ENCODE results near the gene RAD51B. TPM values are rescaled to one million over a fixed set of nuclear protein-coding genes. Genes with fewer than 3 reads are reported as not detected.

RAD51B gene
- total RNA-seq, 1 experiment from 2014 or later: 16.7 TPM

- no peak overlapping the region for H2AFZ ChIP-seq (ENCODE audit: low read length)
- no peaks in the 10 kb centered on the region for H3K23me2 ChIP-seq (ENCODE audit: insufficient read length, low read depth, low read length, poor library complexity, severe bottlenecking)
- no peaks in the 10 kb centered on the region for H3K27me3 ChIP-seq (ENCODE audit: insufficient read depth, low read length)
- H2BK120ac ChIP-seq (ENCODE audit: low read depth, low read length, poor library complexity, severe bottlenecking): no peak overlapping the region
- no peaks in the 10 kb centered on the region for H4K20me1 ChIP-seq (ENCODE audit: control insufficient read depth, insufficient read depth, insufficient read length)
- no peak for DNase-seq
- H3K14ac ChIP-seq (ENCODE audit: insufficient read depth, low read length): 0 out of 2 replicates have a peak overlapping the region, but pooled peaks have one; percentile 25
- H3K4me1 Mint-ChIP-seq: peaks cover 58 to 66% of the 10 kb centered on the region in 2 experiments
- no peak overlapping the region for H3K9ac ChIP-seq (ENCODE audit: extremely low read depth, insufficient read length, low read length)
- H2BK12ac ChIP-seq (ENCODE audit: insufficient read length, low read depth, low read length): no peak overlapping the region
- no peak overlapping the region for H3K56ac ChIP-seq (ENCODE audit: insufficient read length, low read depth, low read length)
- no peak for TF ChIP-seq CTCF (conservative IDR thresholded peaks at IDR 0.05)
- no peak overlapping the region for H2BK20ac ChIP-seq (ENCODE audit: low read depth, low read length, poor library complexity, severe bottlenecking)
- no peak overlapping the region for H3K23ac ChIP-seq (ENCODE audit: insufficient read length, low read depth, low read length)
- no peak overlapping the region for H3K4me3 Mint-ChIP-seq
- H3K9me3 ChIP-seq (ENCODE audit: control insufficient read depth, low read depth, low read length): no peaks in the 10 kb centered on the region
- no peak overlapping the region for H3K4ac ChIP-seq (ENCODE audit: low read depth, low read length)
- no peak overlapping the region for H4K91ac ChIP-seq (ENCODE audit: insufficient read length, low read depth, low read length)
- H3K36me3 Mint-ChIP-seq (ENCODE audit: insufficient read depth in 1 of 3, low read depth in 3 of 3): peaks cover 0 to 3% (median 0%) of the 10 kb centered on the region in 3 experiments; a peak in 2 of 7 replicates
- no peak overlapping the region for H4K5ac ChIP-seq (ENCODE audit: insufficient read length, low read depth, low read length)
- H3K4me1 ChIP-seq (ENCODE audit: insufficient read depth, low read length): peaks cover 14% of the 10 kb centered on the region; the same call in 1 of the 2 replicates
- no peak overlapping the region for H2BK5ac ChIP-seq (ENCODE audit: insufficient read length, low read length)
- H3K4me2 ChIP-seq (ENCODE audit: insufficient read depth, insufficient read length, low read length): no peak overlapping the region
- no peak overlapping the region for H3K27ac ChIP-seq (ENCODE audit: insufficient read length, low read depth, low read length)
- peaks cover 4% of the 10 kb centered on the region for H3K27me3 Mint-ChIP-seq (ENCODE audit: low read depth)
- H3K27ac Mint-ChIP-seq: peak overlapping the region in 2 of 3 experiments; percentile 89 to 91; a peak in 4 of 7 replicates
- H3T11ph ChIP-seq (ENCODE audit: low read length): peak overlapping the region; percentile 3
- no CpG with 5 or more reads among the region's 10 CpGs for whole genome bisulfite sequencing (ENCODE audit: extremely low coverage, insufficient read length, low lambda C conversion rate)
- H3K9me3 Mint-ChIP-seq: no peaks in the 10 kb centered on the region; a peak in 1 of 5 replicates
- H2AK5ac ChIP-seq (ENCODE audit: insufficient read length, low read length): no peak overlapping the region
- H4K8ac ChIP-seq (replicated peaks; ENCODE audit: insufficient read length, low read depth, low read length): no peak overlapping the region
- H2BK15ac ChIP-seq (ENCODE audit: low read depth, low read length): no peak overlapping the region
- no peak overlapping the region for H3K18ac ChIP-seq (ENCODE audit: insufficient read length, low read depth, low read length)
- H3K79me2 ChIP-seq (ENCODE audit: insufficient read depth, low read length): no peaks in the 10 kb centered on the region
- H3K79me1 ChIP-seq (ENCODE audit: insufficient read depth, low read depth, low read length, poor library complexity, severe bottlenecking): no peaks in the 10 kb centered on the region
These were observed 656.9 kb downstream of the RAD51B start for GRCh38 chr14:68476212-68477109.
